HG02884 (cell line): ENCODE data around the gene STAT4.
A peak's percentile ranks its signal among the peaks of the same experiment; 100 is the strongest.

Experiments
- ATAC-seq: cut with Tn5 transposase; IDR thresholded peaks from one replicate; pipeline ENCODE4 v1.9.1; 2021; ENCODE audit warnings: mild to moderate bottlenecking, moderate library complexity; ENCODE audit not compliant: unreplicated experiment

STAT4 gene, protein sequence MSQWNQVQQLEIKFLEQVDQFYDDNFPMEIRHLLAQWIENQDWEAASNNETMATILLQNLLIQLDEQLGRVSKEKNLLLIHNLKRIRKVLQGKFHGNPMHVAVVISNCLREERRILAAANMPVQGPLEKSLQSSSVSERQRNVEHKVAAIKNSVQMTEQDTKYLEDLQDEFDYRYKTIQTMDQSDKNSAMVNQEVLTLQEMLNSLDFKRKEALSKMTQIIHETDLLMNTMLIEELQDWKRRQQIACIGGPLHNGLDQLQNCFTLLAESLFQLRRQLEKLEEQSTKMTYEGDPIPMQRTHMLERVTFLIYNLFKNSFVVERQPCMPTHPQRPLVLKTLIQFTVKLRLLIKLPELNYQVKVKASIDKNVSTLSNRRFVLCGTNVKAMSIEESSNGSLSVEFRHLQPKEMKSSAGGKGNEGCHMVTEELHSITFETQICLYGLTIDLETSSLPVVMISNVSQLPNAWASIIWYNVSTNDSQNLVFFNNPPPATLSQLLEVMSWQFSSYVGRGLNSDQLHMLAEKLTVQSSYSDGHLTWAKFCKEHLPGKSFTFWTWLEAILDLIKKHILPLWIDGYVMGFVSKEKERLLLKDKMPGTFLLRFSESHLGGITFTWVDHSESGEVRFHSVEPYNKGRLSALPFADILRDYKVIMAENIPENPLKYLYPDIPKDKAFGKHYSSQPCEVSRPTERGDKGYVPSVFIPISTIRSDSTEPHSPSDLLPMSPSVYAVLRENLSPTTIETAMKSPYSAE

DNA sequence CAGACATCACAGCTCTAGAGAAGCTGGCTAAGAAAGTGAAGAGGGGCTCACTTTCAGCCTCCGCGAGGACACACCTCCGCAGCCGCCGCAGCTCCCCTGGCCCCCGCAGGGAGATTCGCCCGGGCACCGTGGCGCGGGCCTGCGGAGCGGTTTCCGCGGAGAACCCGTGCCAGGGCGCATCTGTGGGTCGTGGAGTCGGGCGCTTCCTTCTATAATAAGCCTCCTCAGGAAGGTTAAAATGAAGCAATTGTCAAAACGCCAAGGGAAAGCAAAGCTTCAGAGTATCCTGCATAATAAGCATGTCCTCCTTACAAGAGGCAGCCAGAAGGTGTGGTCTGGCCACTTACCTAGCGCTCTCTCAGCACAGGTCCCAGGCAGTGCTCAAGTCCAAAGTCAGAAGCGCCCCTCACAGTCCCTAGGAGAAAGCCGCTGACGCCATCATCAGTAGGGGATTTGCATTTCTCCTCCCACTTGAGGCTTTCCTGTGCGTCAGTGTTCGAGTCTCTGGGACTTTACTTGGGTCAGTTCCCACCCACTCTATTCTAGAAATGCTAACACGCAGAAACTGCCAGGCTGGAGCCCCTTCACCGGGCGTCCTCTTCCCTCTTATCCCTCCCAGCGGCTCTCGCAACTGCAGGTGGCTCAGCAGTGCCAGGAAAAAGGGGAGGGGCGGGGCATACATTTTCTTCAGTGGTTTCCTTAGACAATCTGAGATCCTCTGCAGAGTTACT lies at the start of gene STAT4:
Gene STAT4 (minus strand): TSS at position 395 of the 731 bp plus-strand sequence. CDS start 2,791 bp downstream, outside the sequence.
- ATAC-seq: peak; percentile 93

DNA sequence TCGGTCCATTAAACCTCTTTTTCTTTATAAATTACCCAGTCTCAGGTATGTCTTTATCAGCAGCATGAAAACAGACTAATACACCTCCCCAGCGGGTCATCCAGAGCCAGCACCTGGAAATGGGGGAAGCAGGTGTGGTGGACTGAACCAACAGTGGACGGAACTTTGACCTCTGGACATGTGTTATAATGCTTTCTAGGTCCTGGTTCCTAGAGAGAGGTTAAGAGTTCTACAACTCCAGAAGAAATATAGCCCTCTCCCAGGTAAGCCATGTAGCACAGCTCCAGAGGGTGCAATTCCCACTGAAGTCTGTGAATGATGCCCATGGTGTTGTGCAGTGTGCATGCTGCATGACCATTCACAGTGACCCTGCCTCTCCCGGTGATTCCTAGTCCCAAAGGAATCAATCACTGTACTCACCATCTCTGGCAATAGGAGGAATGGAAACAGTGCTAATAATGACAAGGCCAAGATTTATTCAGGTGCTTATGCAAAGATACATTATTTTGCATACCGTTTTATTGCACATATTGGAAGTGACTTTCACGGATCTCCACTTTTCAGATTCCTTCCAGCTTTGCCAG lies 49.2 kb upstream of the STAT4 start:
- no peak for ATAC-seq

DNA sequence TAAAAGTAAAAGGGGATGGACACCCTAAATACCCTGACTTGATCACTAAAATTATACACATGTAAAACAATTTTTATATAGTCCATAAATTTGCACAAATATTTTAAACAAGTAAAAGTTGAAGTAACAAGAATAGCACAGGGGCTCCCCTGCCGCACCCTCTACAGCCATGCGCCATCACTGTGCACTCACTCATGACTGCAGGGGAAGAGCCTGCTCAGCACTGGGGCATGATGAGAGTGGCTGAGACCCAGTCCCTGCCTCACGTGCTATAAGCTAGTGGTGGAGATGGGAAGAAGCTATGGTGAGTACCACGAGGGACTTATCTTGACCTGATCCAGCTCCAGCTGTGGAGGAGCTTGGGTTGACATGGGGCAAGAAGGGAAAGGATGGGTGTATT lies 47.5 kb upstream of the STAT4 start:
- ATAC-seq: no peak

DNA sequence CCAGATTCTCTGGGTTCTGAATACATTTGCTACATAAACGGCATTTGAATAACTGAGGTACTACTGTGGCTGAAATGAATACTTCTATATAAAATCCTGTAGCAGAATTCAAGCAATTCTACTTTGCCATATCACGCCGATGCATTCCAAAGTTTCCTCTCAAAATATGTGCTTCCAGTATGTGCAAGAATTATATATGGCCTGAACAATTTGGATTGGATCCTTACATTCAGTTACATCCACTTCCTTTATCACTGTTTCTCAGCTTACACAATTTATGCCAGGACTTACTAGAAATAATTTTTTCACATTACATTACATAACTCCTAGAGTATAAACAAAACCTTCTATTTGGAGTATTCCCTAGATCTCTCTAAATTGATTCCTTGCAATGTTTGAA lies 46.3 kb upstream of the STAT4 start:
- ATAC-seq: no peak

DNA sequence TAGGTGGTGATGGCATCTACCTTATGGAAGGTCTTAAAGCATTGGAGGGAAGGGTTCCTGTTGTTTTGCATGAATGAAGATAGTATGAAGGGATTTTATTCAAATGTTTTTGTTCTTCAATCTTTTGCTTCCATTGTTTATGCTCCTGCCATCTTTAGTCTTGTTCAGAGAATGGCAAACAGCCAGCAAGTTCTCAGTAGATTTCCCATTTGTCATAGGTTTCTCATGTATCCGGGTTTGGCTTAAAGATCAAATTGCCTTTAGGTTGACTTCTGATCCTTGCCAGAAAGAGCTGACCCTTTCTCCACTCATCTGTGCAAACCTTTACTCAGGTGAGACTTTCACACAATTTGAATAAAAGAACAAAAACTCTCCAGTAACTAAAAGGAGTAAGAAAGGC lies 44.2 kb upstream of the STAT4 start:
- ATAC-seq: no peak

DNA sequence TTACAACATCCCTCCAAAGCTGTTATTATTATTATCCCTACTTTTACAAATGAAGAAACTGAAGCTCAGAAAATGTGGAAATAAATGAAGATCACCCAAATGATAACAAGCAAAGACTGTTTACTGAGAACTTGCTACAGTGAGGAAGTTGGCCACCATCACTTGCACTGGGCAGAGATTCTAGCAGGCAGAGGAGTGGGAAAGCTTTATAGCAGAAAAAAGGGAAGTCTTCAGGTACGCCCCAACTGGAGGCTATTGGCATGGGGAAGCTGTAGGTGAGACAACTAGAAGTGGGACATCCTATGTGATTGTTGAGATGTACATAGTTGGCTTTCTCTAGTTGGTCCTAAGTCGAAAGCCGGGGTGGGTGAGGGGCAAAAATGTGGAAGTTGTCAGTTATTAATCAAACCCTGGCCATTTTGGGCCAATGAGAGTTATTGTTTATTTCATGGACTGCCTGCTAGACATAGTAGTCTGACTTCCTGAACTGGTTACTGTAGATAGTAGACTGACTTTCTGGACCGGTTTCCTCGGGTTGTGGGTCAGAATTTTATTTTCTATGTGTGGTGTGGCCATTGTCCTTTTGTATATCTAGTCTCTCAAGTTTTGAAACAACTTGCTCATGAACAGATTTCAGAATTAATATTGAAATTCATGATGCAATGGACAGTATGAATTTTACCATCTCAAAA lies 40.2 kb upstream of the STAT4 start:
- no peak for ATAC-seq

DNA sequence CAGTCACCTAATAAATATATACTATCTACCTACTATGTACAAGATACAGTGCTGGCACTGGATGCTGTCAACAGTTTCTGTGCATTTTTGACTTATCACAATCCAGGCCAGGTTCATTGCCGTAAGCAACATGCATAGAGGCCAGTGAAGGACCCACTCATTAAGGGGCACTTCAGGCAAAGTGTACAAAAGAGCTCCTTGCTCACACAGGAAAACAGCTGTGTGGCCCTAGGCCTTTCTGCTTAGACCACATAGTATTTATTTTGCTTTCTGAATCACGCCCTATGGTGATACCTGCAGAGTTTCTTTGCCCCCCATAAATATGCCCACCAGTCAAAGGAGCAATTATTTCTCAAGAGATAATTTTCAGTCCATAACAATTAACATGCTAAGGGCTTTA lies 39.6 kb upstream of the STAT4 start:
- no peak for ATAC-seq

DNA sequence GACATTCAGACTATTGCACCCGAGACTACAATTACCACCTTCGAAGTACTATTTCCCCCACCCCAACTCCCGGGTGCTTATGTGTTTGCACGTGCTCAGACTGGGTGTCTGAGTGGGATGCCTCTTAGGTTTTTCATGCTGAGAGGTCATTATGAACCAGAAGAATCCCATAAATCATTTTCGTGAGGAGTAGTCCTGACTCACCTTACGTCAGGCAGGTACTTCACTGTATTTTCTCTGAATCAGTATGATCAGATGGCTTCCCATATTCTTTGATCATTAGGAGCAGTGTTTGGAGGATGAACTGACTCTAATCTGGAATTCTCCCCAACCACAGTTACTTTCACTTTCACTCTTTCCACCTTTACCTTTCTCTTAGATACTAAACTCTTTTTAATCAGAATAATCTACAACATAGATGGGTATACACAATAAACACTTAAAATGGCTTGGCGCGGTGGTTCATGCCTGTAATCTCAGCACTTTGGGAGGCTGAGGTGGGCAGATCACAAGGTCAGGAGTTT lies 38.4 kb upstream of the STAT4 start:
- ATAC-seq: no peak

DNA sequence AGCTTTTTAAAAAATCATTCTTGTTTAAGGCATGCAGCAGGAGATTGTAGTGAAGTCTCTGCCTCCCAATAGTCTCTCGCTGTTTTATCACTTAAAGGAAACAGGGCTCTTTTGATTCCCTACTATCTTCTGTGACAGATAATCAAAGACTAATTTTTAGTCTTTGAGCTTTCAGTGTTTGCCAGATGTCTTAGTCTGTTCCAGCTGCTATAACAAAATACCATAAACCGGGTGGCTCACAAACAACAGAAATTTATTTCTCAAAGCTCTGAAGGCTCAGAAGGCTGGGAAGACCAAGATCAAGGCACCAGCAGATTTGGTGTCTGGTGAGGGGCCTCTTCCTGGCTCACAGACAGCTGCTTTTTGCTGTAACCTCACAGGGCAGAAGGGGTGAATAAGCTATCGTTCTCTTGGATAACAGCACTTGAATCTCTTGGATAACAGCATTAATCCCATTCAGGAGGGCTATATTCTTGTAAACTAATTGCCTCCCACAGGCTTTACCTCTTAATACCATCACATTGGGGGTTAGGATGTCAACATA lies 37.8 kb upstream of the STAT4 start:
- no peak for ATAC-seq

DNA sequence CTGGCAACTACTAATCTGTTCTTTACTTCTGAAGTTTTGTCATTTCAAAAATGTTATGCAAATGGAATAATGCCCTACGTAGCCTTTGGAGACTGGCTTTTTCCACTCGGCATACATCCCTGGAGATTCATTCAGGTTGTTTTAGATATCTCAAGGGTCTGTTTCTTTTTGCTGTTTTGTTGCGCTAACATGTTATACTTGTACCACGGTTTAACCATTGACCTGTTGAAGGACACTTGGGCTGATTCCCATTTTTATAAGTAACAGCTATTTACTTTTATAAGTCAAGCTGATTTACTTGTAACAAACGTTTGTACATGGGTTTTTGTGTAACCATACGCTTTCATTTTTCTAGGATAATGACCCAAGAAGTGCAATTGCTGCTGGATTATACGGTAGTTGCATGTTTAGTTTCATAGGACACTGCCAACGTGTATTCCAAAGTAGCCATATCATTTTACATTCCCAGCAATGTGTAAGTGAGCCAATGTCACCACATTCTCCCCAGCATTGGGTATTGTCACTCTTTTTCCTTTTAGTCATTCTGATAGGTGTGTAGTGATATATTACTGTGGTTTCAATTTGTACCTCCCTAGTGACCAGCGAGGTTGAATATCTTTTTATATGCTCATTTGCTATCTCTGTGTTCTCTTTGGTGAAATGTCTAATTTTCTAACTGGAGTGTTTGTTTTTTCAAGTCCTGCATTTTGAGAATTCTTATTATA lies 36.5 kb upstream of the STAT4 start:
- no peak for ATAC-seq

DNA sequence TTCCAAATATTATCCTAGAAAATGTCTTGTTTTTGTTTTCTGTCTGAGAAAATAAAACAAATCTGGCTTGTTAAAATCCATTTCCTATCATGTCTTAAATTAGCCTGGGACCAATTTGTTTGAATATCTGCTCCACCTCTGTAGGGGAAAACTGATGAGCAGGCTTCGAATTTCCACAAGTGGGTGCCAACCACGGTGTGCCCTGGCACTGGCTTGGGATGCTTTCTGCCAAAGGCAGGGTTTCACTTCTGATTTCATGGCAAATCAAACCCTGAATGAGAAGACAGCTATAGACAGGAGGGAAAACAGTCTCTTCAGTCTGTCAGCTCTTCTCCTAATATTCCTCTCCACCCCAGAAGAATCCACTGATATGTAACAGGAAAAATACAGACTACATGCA lies 33.7 kb upstream of the STAT4 start:
- no peak for ATAC-seq

DNA sequence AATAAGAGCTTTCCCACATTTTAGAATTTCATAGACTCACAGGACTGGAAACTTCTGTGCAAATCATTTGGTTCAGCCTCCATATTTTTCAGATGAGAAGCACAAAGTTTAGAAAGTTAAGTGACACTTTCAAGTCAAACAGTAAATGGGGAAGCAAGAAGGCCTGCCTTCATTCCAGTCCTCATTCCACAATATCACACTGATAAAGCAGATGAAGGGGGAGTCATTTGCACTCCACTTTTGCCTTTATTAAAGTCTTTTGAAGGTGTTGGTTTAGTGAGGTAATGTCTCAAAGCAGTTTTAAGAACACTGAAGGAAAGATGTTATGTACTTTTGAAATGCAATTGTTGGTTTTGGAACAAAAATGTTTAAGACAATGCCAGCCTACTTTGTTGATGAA lies 32.7 kb upstream of the STAT4 start:
- no peak for ATAC-seq

DNA sequence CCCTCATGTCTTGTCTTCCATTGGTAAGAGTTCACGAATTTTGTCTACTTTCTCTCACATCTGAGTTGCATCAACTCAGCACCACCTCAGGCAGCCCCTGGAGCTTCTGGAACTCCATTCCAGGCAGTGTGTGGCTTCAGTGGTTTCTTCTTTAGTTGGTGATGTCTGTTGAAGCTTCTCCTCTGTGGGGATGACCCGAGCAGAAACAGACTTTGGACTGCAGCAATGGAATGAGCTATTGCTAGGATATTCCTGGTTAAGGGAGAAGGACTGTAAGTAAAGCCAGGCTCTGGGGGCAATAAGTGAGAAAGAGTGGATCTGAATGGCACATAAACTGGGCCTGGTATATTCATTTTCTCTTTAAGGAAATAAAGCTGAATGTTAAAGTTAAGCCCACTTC lies 32.3 kb upstream of the STAT4 start:
- no peak for ATAC-seq

DNA sequence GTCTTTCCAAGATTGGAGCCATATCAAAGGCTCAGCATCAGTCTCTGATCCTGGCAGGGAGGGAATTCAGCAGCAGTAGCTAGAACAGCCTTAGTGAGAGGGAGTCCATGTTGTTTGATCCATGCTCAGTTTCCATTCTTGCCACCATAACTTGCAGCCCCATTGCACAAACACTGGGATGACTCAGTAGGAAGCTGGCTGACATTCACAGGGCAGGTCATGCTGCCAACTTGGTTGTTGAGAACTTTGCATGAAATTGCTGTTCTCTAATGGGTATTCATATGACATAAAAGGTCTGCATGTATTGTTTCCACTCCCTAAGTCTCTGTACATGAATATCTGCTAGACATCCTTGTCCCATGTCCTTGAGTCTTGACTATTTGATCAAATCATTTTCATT lies 29.9 kb upstream of the STAT4 start:
- ATAC-seq: no peak

DNA sequence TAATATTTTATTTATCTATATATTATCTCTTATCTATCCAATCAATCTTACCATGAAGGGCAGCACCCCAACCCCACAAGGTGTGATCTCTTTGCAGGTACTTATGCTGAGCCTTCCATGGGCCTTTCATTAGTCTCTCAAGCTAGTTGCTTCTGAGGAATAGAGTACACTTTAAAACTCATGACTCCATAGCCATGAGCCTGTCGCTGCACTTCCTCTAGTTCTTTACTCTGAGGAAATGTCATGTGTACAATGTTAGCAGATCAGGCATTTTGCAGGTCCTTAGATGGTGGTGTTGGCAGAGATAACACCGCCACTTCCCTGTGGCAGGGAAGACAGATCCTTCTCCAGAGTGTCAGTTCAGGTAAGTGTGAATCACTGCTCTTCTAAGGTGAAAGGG lies 29.5 kb upstream of the STAT4 start:
- no peak for ATAC-seq

DNA sequence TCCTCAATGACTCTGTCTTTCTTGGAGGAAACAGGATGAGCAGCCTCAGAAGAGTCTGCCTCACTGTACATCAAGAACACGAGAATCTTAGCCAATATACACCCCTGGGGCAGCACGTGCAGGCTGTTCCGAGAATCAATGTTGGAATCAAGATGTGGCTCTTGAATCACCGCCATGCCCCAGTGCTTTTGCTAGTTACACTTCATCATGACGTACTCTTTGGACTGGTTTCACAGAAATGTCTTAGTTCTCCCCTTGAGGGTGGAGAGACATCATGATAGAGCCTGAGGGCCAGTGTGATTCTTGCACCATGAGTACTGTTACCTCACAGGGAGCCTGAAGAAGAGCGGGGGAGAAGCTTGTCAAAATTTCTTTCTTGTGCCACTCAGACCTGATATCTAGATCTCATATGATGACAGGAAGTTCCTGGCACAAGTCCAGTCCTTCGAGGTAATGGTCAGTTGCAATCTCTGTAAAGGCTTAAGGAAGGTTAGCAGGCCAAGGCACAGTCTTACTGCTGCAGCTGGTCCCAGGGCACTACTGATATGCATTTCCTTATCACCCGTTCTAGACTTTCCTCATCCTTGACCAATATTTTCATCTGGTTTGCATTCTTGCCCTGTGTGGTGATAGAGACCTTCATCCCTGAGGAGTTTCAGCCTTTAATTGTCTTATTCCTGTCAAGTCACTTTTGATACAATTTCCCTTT lies 28.2 kb upstream of the STAT4 start:
- ATAC-seq: no peak

DNA sequence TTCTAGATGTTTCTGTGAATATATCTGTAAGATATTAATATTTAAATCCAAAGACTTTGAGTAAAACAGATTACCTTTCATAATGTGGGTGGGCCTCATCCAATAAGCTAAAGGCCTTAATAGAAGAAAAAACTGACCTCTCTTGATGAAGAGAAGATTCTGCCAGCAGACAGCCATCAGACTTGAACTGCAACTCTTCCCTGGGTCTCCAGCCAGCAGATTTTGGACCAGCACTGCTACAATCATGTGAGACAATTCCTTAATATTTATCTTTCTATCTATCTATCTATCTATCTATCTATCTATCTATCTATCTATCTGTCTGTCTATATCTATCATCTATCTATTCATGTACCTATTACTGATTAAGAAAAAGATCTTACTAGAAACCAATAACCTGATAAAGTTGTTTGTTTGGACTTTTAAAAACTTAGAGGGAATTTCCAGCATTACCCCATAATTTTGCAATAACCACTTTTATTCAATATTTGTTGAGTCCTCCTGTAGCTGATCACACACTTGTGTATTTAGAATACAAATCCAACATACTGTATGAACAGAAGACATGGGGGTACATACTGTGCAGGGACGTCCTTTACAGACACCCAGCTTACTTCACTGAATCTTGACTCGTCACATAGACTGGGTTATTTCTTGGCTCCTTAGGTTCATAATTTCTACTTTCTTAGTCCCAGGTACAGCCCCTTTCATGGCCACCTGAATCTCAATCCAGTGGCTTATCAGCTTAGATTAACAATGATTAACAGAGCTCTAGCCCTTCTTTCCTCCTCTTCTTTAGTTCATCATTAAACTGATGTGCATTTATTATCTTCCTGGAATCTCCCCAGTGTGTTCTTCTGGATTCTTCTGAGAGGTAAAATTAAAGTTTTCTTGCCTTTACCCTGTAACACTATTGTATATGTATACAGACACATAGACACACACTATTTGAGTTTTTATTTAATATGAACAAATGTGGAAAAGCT lies 27.2 kb upstream of the STAT4 start:
- no peak for ATAC-seq
